Ovary (tissue), 9 donors: ENCODE results near the gene SPIN2A. TPM values are rescaled to one million over a fixed set of nuclear protein-coding genes. Genes with fewer than 3 reads are reported as not detected.
"Not testable (repeated sequence)": the region's sequence is repeated elsewhere in the genome, so short reads cannot be mapped to it uniquely, and the experiment has no call there.

ENCODE experiments used
- DNase-seq, 5 donors: peaks; one replicate each; pipeline ENCODE4 v3.0.0-alpha.2; 2019 to 2020
- H3K27ac ChIP-seq, 2 donors: fragments of 200-600 bp; one replicate each; pipeline versions ENCODE4 v1.5.1 to v1.8.0; 2019 to 2022
- H3K27me3 ChIP-seq: fragments of 200-600 bp; one replicate; pipeline ENCODE4 v1.8.0; 2022
- H3K36me3 ChIP-seq: fragments of 200-600 bp; sonication (generic); one replicate; pipeline ENCODE4 v1.5.1; 2019
- H3K4me1 ChIP-seq: one replicate; pipeline ENCODE4 v1.8.1; 2013; ENCODE audit warnings: mild to moderate bottlenecking, moderate library complexity; ENCODE audit not compliant: insufficient read depth
- H3K4me3 ChIP-seq: fragments of 200-600 bp; sonication (generic); one replicate; pipeline ENCODE4 v1.5.1; 2017
- H3K9me3 ChIP-seq, 2 donors: fragments of 200-600 bp in 1 of 2; sonication (generic) in 1 of 2; one replicate each; pipeline versions ENCODE4 v1.5.1 to v1.8.1; 2013 to 2019; ENCODE audit warnings: mild to moderate bottlenecking in 1 of 2, moderate library complexity in 1 of 2
- CTCF ChIP-seq, 3 donors: fragments of 450-650 bp in 2 of 3; fragments of 200-600 bp in 1 of 3; IDR thresholded peaks; one replicate each; pipeline versions ENCODE4 v1.5.1 to v1.8.0; 2016 to 2022; ENCODE audit warnings: antibody characterized with exemption in 3 of 3, mild to moderate bottlenecking in 1 of 3
- EP300 ChIP-seq: sonication (generic); formaldehyde crosslinking; IDR thresholded peaks from one replicate; pipeline ENCODE4 v1.6.1; 2017; ENCODE audit warnings: antibody characterized with exemption
- POLR2A ChIP-seq: fragments of 450-650 bp; IDR thresholded peaks from one replicate; pipeline ENCODE4 v1.6.1; 2017; ENCODE audit warnings: antibody characterized with exemption, mild to moderate bottlenecking, moderate library complexity
- WGBS, 3 donors: extraction: QIAGEN DNeasy Blood & Tissue Kit in 1 of 3; methylation state at CpG; one replicate each; pipeline versions ENCODE4 v1.1.5 to v1.1.7; 2013 to 2017; 5-methylcytosine and 5-hydroxymethylcytosine counted together
- intact Hi-C, 4 donors: fragments of 100-400 bp; cut with DNase I; formaldehyde crosslinking; loops; one replicate each; pipeline versions ENCODE4 v1.11.0 to v1.15.1; 2022 to 2023
- polyA plus RNA-seq, 2 donors: library from polyadenylated mRNA; stranded (reverse); fragments of 200-250 nt in 1 of 2; fragments of 350-450 nt in 1 of 2; fragmentation: Illumina TruSeq in 1 of 2; extraction: RNeasy Lipid Tissue Mini Kit (QIAGEN cat#74804) in 1 of 2; gene quantifications; one replicate each; pipeline ENCODE4 v1.2.3, GENCODE V29; 2013 to 2014
- total RNA-seq, 7 donors: library from RNA; depleted of rRNA in 2 of 7; stranded (reverse); fragments of >200 nt in 2 of 7; fragmentation: NEBNext Ultra II Directional in 3 of 7; extraction: Animal tissue kit (Norgen Biotek cat#: 25700) in 3 of 7; gene quantifications; one replicate each; pipeline versions ENCODE4 v1.1.0 to v1.2.4, GENCODE V29; 2016 to 2023
- donor health status: DM: no; HTN: no; CAD: no; lungs with moderate emphysema.
- donor health status: DM: no; HTN: no; CAD: no.
- donor health status: Bipolar disorder and iron deficiency.
- donor health status: DM: yes; HTN: yes; CAD: no.
- donor health status: DM: no; HTN: no; CAD: no.
- donor health status: DM: yes; HTN: yes; CAD: no.

The SPIN2A gene
- total and polyA plus RNA-seq, 9 donors: 0.23 to 0.72 (median 0.45) TPM

- H3K27ac ChIP-seq: no peak overlapping the region
- DNase-seq: no peak
- WGBS, 3 donors: 54 to 71% (median 63%) methylated on average over 2 of the region's 2 CpGs
Measured at GRCh38 chrX:57155171-57155570, 18.0 kb upstream of the SPIN2A start.

GRCh38 chrX:57152222-57152621, 15.0 kb upstream of the SPIN2A start:
- H3K27ac ChIP-seq, intact Hi-C loops, H3K36me3 ChIP-seq, H3K4me1 ChIP-seq, DNase-seq, H3K9me3 ChIP-seq, H3K4me3 ChIP-seq, H3K27me3 ChIP-seq: not testable (repeated sequence)
- WGBS, 3 donors: 79 to 84% (median 81%) methylated on average over 8 of the region's 8 CpGs

More at GRCh38 chrX:57155171-57155570, 18.0 kb upstream of the SPIN2A start:
- H3K4me3 ChIP-seq: no peak overlapping the region
- intact Hi-C loops: no loop called here
- no peaks in the 10 kb centered on the region for H3K9me3 ChIP-seq
- H3K36me3 ChIP-seq: no peaks in the 10 kb centered on the region
- no peaks in the 10 kb centered on the region for H3K27me3 ChIP-seq
- TF ChIP-seq CTCF (IDR thresholded peaks at IDR 0.05) (no peak), POLR2A (no peak), EP300 (no peak)
- no peaks in the 10 kb centered on the region for H3K4me1 ChIP-seq

- Histone ChIP-seq H3K36me3 (no peaks in the 10 kb centered on the region), H3K4me1 (no peaks in the 10 kb centered on the region), H3K27me3 (no peaks in the 10 kb centered on the region), H3K4me3 (no peak overlapping the region), H3K9me3 (no peaks in the 10 kb centered on the region), H3K27ac (no peak overlapping the region)
- WGBS, 3 donors: 61 to 70% (median 62%) methylated on average over 4 of the region's 4 CpGs
- intact Hi-C loops: no loop called here
- no peak for DNase-seq
- no peak for TF ChIP-seq POLR2A
- TF ChIP-seq EP300: no peak
- no peak for TF ChIP-seq CTCF (IDR thresholded peaks at IDR 0.05)
Measured at GRCh38 chrX:57138674-57139073, 1.5 kb upstream of the SPIN2A start.

- Histone ChIP-seq H3K9me3 (no peaks in the 10 kb centered on the region), H3K36me3 (no peaks in the 10 kb centered on the region), H3K27ac (no peak overlapping the region), H3K27me3 (no peaks in the 10 kb centered on the region), H3K4me3 (no peak overlapping the region), H3K4me1 (no peaks in the 10 kb centered on the region)
- intact Hi-C loops: no loop called here
- no peak for TF ChIP-seq CTCF (IDR thresholded peaks at IDR 0.05)
- WGBS, 3 donors: 49 to 57% (median 50%) methylated on average over 1 of the region's 1 CpG
- DNase-seq: no peak
Measured at GRCh38 chrX:57137501-57137900, 304 bp upstream of the SPIN2A start.

GRCh38 chrX:57136589-57136988, 608 bp downstream of the SPIN2A start:
- WGBS, 3 donors: 37 to 81% (median 68%) methylated on average over 1 to 2 of the region's 3 CpGs
- H3K4me3 ChIP-seq, H3K27ac ChIP-seq: not testable (repeated sequence)

GRCh38 chrX:57135287-57135686, 1.9 kb downstream of the SPIN2A start:
- Histone ChIP-seq H3K27me3 (no peaks in the 10 kb centered on the region), H3K9me3 (no peaks in the 10 kb centered on the region), H3K4me1 (no peaks in the 10 kb centered on the region), H3K36me3 (no peaks in the 10 kb centered on the region), H3K4me3 (no peak overlapping the region), H3K27ac (no peak overlapping the region)
- WGBS, 3 donors: 86 to 92% (median 88%) methylated on average over 3 of the region's 3 CpGs
- TF ChIP-seq POLR2A (no peak), EP300 (no peak), CTCF (IDR thresholded peaks at IDR 0.05) (no peak)
- intact Hi-C loops: no loop called here
- DNase-seq: no peak

More at GRCh38 chrX:57136589-57136988, 608 bp downstream of the SPIN2A start:
- DNase-seq, H3K9me3 ChIP-seq, H3K4me1 ChIP-seq, intact Hi-C loops, H3K36me3 ChIP-seq, H3K27me3 ChIP-seq: not testable (repeated sequence)
